ENCODE results near the gene FOXP1. TPM values are rescaled to one million over a fixed set of nuclear protein-coding genes. Genes with fewer than 3 reads are reported as not detected.

FOXP1 gene
- total and polyA plus RNA-seq, 2 of the 13 experiments (the other 11 are each of a cell fraction or from before 2014, with no cell fraction given) = 40.4 to 59.0 TPM

- TF ChIP-seq CREBL2 (CRISPR knock-in tag; IDR thresholded peaks at IDR 0.05; ENCODE audit: borderline replicate concordance) (0 out of 2 replicates have a peak, but pooled peaks have one; percentile 20), ZBTB20 (CRISPR knock-in tag; IDR thresholded peaks at IDR 0.05; ENCODE audit: borderline replicate concordance, low read depth) (no peak), ZNF446 (CRISPR knock-in tag; IDR thresholded peaks at IDR 0.05) (no peak), ZNF44 (CRISPR knock-in tag; IDR thresholded peaks at IDR 0.05) (no peak), ZBTB8A (CRISPR knock-in tag; IDR thresholded peaks at IDR 0.05; ENCODE audit: borderline replicate concordance, low read depth) (no peak), ZUFSP (CRISPR knock-in tag; IDR thresholded peaks at IDR 0.05; ENCODE audit: borderline replicate concordance) (no peak), ZNF101 (CRISPR knock-in tag; IDR thresholded peaks at IDR 0.05; ENCODE audit: borderline replicate concordance, low read depth) (no peak), ZNF33B (CRISPR knock-in tag; IDR thresholded peaks at IDR 0.05) (no peak), CBFB (CRISPR knock-in tag; IDR thresholded peaks at IDR 0.05) (no peak; the same call in 1 of the 2 replicates), ZEB1 (IDR thresholded peaks at IDR 0.05; ENCODE audit: insufficient replicate concordance, low read depth) (no peak), ZNF562 (CRISPR knock-in tag; IDR thresholded peaks at IDR 0.05; ENCODE audit: borderline replicate concordance) (no peak), ZSCAN29 (CRISPR knock-in tag; conservative IDR thresholded peaks at IDR 0.05) (no peak), SMYD3 (CRISPR knock-in tag; IDR thresholded peaks at IDR 0.05) (no peak), TEAD2 (CRISPR knock-in tag; IDR thresholded peaks at IDR 0.05) (no peak), ZNF343 (CRISPR knock-in tag; IDR thresholded peaks at IDR 0.05) (0 out of 2 replicates have a peak, but pooled peaks have one; percentile 50), ZNF331 (CRISPR knock-in tag; IDR thresholded peaks at IDR 0.05) (0 out of 2 replicates have a peak, but pooled peaks have one; percentile 16), ZNF546 (CRISPR knock-in tag; conservative IDR thresholded peaks at IDR 0.05) (no peak), ZNF367 (CRISPR knock-in tag; IDR thresholded peaks at IDR 0.05; ENCODE audit: borderline replicate concordance) (no peak), ZNF616 (CRISPR knock-in tag; IDR thresholded peaks at IDR 0.05; ENCODE audit: low read depth) (no peak), ZNF17 (CRISPR knock-in tag; IDR thresholded peaks at IDR 0.05) (no peak), ZNF703 (CRISPR knock-in tag; IDR thresholded peaks at IDR 0.05; ENCODE audit: borderline replicate concordance) (no peak), DNMT1 (CRISPR knock-in tag; IDR thresholded peaks at IDR 0.05) (0 out of 2 replicates have a peak, but pooled peaks have one; percentile 35), GPN1 (CRISPR knock-in tag; IDR thresholded peaks at IDR 0.05; ENCODE audit: borderline replicate concordance) (peak; percentile 65; the same call in 1 of the 2 replicates), NCOA1 (CRISPR knock-in tag; IDR thresholded peaks at IDR 0.05) (peak; percentile 25; the same call in 1 of the 2 replicates), ZNF501 (CRISPR knock-in tag; IDR thresholded peaks at IDR 0.05) (no peak), ZNF143 (CRISPR knock-in tag; IDR thresholded peaks at IDR 0.05) (no peak), PCBP2 (optimal IDR thresholded peaks at IDR 0.05; ENCODE audit: low read depth, low read length, poor library complexity, severe bottlenecking) (no peak), HBP1 (CRISPR knock-in tag; IDR thresholded peaks at IDR 0.05; ENCODE audit: low read depth) (no peak), TMF1 (CRISPR knock-in tag; IDR thresholded peaks at IDR 0.05; ENCODE audit: low read depth) (no peak), ZMAT3 (CRISPR knock-in tag; conservative IDR thresholded peaks at IDR 0.05) (peak; percentile 71)
These were observed 1.4 kb downstream of the FOXP1 start (continued) for GRCh38 chr3:71582036-71582611.
